SU-DHL-6 (cell line): ENCODE measurements around the gene RNF166.

Source experiments
- H2AFZ ChIP-seq: fragments of 200-600 bp; sonication (generic); 2 replicates; pipeline ENCODE4 v1.6.1; 2014; ENCODE audit warnings: low read depth, mild to moderate bottlenecking, moderate library complexity, mixed read lengths, antibody characterized with exemption, low read length; ENCODE audit not compliant: severe bottlenecking
- H3F3A ChIP-seq: fragments of 200-600 bp; shearing (Covaris generic); 2 replicates; pipeline ENCODE4 v1.6.0; 2016; ENCODE audit warnings: antibody characterized with exemption, mild to moderate bottlenecking; ENCODE audit not compliant: insufficient read depth
- H3K27ac ChIP-seq: fragments of 200-600 bp; sonication (generic); 2 replicates; pipeline ENCODE4 v1.5.1; 2016; ENCODE audit warnings: low read depth, mild to moderate bottlenecking, low read length, moderate library complexity, mixed read lengths
- H3K27me3 ChIP-seq: fragments of 200-600 bp; sonication (generic), shearing (Covaris generic); 2 replicates; pipeline ENCODE4 v1.6.0; 2014; ENCODE audit warnings: mild to moderate bottlenecking, low read length
- H3K36me3 ChIP-seq: fragments of 200-600 bp; sonication (generic); 2 replicates; pipeline ENCODE4 v1.6.1; 2014; ENCODE audit warnings: mild to moderate bottlenecking, low read length, mixed read lengths
- H3K4me2 ChIP-seq: fragments of 300-600, 200-600 bp; shearing (Covaris generic), sonication (generic); 2 replicates; pipeline ENCODE4 v1.6.0; 2014; ENCODE audit warnings: low read length, low read depth, mild to moderate bottlenecking; ENCODE audit not compliant: poor library complexity, severe bottlenecking
- H3K4me3 ChIP-seq: fragments of 200-600 bp; sonication (generic); 2 replicates; pipeline ENCODE4 v1.5.1; 2014; ENCODE audit warnings: antibody characterized with exemption, low read length, mild to moderate bottlenecking, mixed read lengths; ENCODE audit not compliant: insufficient read depth, poor library complexity, severe bottlenecking
- H3K79me2 ChIP-seq: fragments of 200-600 bp; sonication (generic); 2 replicates; pipeline ENCODE4 v1.6.1; 2014; ENCODE audit warnings: mild to moderate bottlenecking, low read length, moderate library complexity; ENCODE audit not compliant: insufficient read depth
- H3K9ac ChIP-seq: fragments of 200-600 bp; sonication (generic); 2 replicates; pipeline ENCODE4 v1.7.0; 2014; ENCODE audit warnings: mild to moderate bottlenecking, low read length
- H3K9me2 ChIP-seq: fragments of 200-600 bp; sonication (generic); replicated peaks from 2 replicates; pipeline ENCODE4 v1.6.1; 2014; ENCODE audit warnings: low read length; ENCODE audit not compliant: insufficient read depth
- H3K9me3 ChIP-seq: fragments of 200-600 bp; sonication (generic); 2 replicates; pipeline ENCODE4 v1.6.1; 2014; ENCODE audit warnings: low read length, mixed read lengths; ENCODE audit not compliant: insufficient read depth
- H4K20me1 ChIP-seq: fragments of 200-600 bp; sonication (generic); 2 replicates; pipeline ENCODE4 v1.6.1; 2014; ENCODE audit warnings: low read depth, mild to moderate bottlenecking, antibody characterized with exemption, low read length, moderate library complexity, mixed read lengths
- CTCF ChIP-seq: fragments of 200-600 bp; sonication (generic); IDR thresholded peaks from one replicate; pipeline ENCODE4 v1.5.1; 2017; ENCODE audit warnings: antibody characterized with exemption, mild to moderate bottlenecking, low read length, moderate library complexity; ENCODE audit not compliant: insufficient read depth, poor library complexity, severe bottlenecking
- EZH2phosphoT487 ChIP-seq: fragments of 200-600 bp; sonication (generic), shearing (Covaris generic); conservative IDR thresholded peaks from 2 replicates; pipeline ENCODE4 v1.6.1; 2018; ENCODE audit warnings: mild to moderate bottlenecking, antibody characterized with exemption, low read length, moderate library complexity, mixed read lengths

Gene RNF166

GRCh38 chr16:88741368-88741767 lies 35.2 kb upstream of the RNF166 start:
- H3K4me3 ChIP-seq, result no peak overlapping the region
- no peaks in the 10 kb centered on the region for H4K20me1 ChIP-seq
- H3K36me3 ChIP-seq, result no peaks in the 10 kb centered on the region
- H3K4me2 ChIP-seq, result no peak overlapping the region
- TF ChIP-seq EZH2phosphoT487 (no peak), CTCF (no peak)
- H3K79me2 ChIP-seq, result no peaks in the 10 kb centered on the region
- no peaks in the 10 kb centered on the region for H3F3A ChIP-seq
- no peaks in the 10 kb centered on the region for H3K9me3 ChIP-seq
- no peaks in the 10 kb centered on the region for H3K27me3 ChIP-seq
- H3K27ac ChIP-seq, result no peak overlapping the region
- H2AFZ ChIP-seq, result no peak overlapping the region
- H3K9ac ChIP-seq, result no peak overlapping the region
- no peaks in the 10 kb centered on the region for H3K9me2 ChIP-seq

- no peaks in the 10 kb centered on the region for H4K20me1 ChIP-seq
- no peak overlapping the region for H2AFZ ChIP-seq
- no peaks in the 10 kb centered on the region for H3K9me3 ChIP-seq
- H3K9ac ChIP-seq, result no peak overlapping the region
- no peak overlapping the region for H3K4me3 ChIP-seq
- TF ChIP-seq EZH2phosphoT487 (no peak), CTCF (no peak)
- H3K36me3 ChIP-seq, result no peaks in the 10 kb centered on the region
- H3K27me3 ChIP-seq, result no peaks in the 10 kb centered on the region
- no peaks in the 10 kb centered on the region for H3K79me2 ChIP-seq
- no peaks in the 10 kb centered on the region for H3F3A ChIP-seq
- H3K4me2 ChIP-seq, result no peak overlapping the region
- H3K9me2 ChIP-seq, result no peaks in the 10 kb centered on the region
- H3K27ac ChIP-seq, result no peak overlapping the region
Observed at GRCh38 chr16:88740727-88741055, 34.5 kb upstream of the RNF166 start.

GRCh38 chr16:88739977-88740726 lies 33.9 kb upstream of the RNF166 start:
- Histone ChIP-seq H3K79me2 (no peaks in the 10 kb centered on the region), H2AFZ (no peak overlapping the region), H3K9ac (no peak overlapping the region), H3K9me2 (no peaks in the 10 kb centered on the region), H3F3A (no peaks in the 10 kb centered on the region), H3K9me3 (no peaks in the 10 kb centered on the region), H4K20me1 (no peaks in the 10 kb centered on the region), H3K27me3 (no peaks in the 10 kb centered on the region), H3K4me3 (no peak overlapping the region), H3K4me2 (no peak overlapping the region), H3K36me3 (no peaks in the 10 kb centered on the region), H3K27ac (no peak overlapping the region)
- no peak for TF ChIP-seq EZH2phosphoT487
- no peak for TF ChIP-seq CTCF
